HG03097 (cell line): ENCODE measurements around the gene NFIX.

Experiments
- ATAC-seq: cut with Tn5 transposase; IDR thresholded peaks from one replicate; pipeline ENCODE4 v1.9.1; 2021; ENCODE audit not compliant: unreplicated experiment, low FRiP score

The NFIX gene

GRCh38 chr19:13138171-13138915 is 143.1 kb downstream of the NFIX start:
- no peak for ATAC-seq

- no peak for ATAC-seq
Observed at GRCh38 chr19:13138916-13139198, 143.6 kb downstream of the NFIX start.

GRCh38 chr19:13139633-13140311 is 144.5 kb downstream of the NFIX start:
- no peak for ATAC-seq

GRCh38 chr19:13146763-13147563 is 151.7 kb downstream of the NFIX start:
- ATAC-seq = no peak
